ENCODE measurements around the gene DIPK1A. TPM values are rescaled to one million over a fixed set of nuclear protein-coding genes. Genes with fewer than 3 reads are reported as not detected.

Gene DIPK1A
- total RNA-seq, 1 experiment from 2014 or later = 3.8 TPM

DNA sequence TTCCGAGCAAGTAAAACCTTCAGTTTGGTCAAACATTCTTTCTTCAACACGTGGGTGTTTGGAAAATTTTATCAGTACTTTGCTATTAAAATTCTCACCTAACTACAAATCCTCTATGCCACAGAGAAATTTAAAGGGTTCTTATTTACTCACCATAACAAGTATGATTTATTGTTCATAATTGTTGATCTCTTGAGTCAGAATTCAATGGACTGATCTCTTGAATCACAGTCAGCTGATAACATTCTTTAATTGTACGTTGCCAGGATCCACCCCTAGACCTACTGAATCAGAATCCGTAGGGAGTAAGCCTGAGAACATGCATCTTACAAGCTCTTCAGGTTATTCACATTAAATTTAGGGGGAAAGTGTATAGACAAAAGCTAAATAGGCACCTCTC is 51.2 kb downstream of the DIPK1A start:
- H2BK120ac ChIP-seq (ENCODE audit: low read depth, low read length, poor library complexity, severe bottlenecking) = no peak overlapping the region
- no peak overlapping the region for H3T11ph ChIP-seq (ENCODE audit: low read length)
- no peak overlapping the region for H2AFZ ChIP-seq (ENCODE audit: low read length)
- no peak overlapping the region for H4K8ac ChIP-seq (replicated peaks; ENCODE audit: insufficient read length, low read depth, low read length)
- no peak overlapping the region for H3K4ac ChIP-seq (ENCODE audit: low read depth, low read length)
- no peak overlapping the region for H2BK5ac ChIP-seq (ENCODE audit: insufficient read length, low read length)
- no peaks in the 10 kb centered on the region for H3K9me3 Mint-ChIP-seq
- H4K5ac ChIP-seq (ENCODE audit: insufficient read length, low read depth, low read length) = no peak overlapping the region
- H3K79me2 ChIP-seq (ENCODE audit: insufficient read depth, low read length) = no peaks in the 10 kb centered on the region
- H3K14ac ChIP-seq (ENCODE audit: insufficient read depth, low read length) = no peak overlapping the region
- no peaks in the 10 kb centered on the region for H3K4me1 Mint-ChIP-seq
- H3K27ac ChIP-seq (ENCODE audit: insufficient read length, low read depth, low read length) = no peak overlapping the region
- DNase-seq = no peak
- no peak overlapping the region for H2BK20ac ChIP-seq (ENCODE audit: low read depth, low read length, poor library complexity, severe bottlenecking)
- no peaks in the 10 kb centered on the region for H3K79me1 ChIP-seq (ENCODE audit: insufficient read depth, low read depth, low read length, poor library complexity, severe bottlenecking)
- no peaks in the 10 kb centered on the region for H3K4me1 ChIP-seq (ENCODE audit: insufficient read depth, low read length)
- H3K9me3 ChIP-seq (ENCODE audit: control insufficient read depth, low read depth, low read length) = no peaks in the 10 kb centered on the region
- no peak overlapping the region for H3K18ac ChIP-seq (ENCODE audit: insufficient read length, low read depth, low read length)
- H3K36me3 Mint-ChIP-seq (ENCODE audit: insufficient read depth in 1 of 3, low read depth in 3 of 3) = no peaks in the 10 kb centered on the region
- H3K4me3 Mint-ChIP-seq = no peak overlapping the region
- H2BK15ac ChIP-seq (ENCODE audit: low read depth, low read length) = no peak overlapping the region
- no peaks in the 10 kb centered on the region for H3K23me2 ChIP-seq (ENCODE audit: insufficient read length, low read depth, low read length, poor library complexity, severe bottlenecking)
- TF ChIP-seq, protein P1, sequence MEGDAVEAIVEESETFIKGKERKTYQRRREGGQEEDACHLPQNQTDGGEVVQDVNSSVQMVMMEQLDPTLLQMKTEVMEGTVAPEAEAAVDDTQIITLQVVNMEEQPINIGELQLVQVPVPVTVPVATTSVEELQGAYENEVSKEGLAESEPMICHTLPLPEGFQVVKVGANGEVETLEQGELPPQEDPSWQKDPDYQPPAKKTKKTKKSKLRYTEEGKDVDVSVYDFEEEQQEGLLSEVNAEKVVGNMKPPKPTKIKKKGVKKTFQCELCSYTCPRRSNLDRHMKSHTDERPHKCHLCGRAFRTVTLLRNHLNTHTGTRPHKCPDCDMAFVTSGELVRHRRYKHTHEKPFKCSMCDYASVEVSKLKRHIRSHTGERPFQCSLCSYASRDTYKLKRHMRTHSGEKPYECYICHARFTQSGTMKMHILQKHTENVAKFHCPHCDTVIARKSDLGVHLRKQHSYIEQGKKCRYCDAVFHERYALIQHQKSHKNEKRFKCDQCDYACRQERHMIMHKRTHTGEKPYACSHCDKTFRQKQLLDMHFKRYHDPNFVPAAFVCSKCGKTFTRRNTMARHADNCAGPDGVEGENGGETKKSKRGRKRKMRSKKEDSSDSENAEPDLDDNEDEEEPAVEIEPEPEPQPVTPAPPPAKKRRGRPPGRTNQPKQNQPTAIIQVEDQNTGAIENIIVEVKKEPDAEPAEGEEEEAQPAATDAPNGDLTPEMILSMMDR (conservative IDR thresholded peaks at IDR 0.05) = no peak
- no peak overlapping the region for H2BK12ac ChIP-seq (ENCODE audit: insufficient read length, low read depth, low read length)
- H3K27me3 ChIP-seq (ENCODE audit: insufficient read depth, low read length) = no peaks in the 10 kb centered on the region
- H3K56ac ChIP-seq (ENCODE audit: insufficient read length, low read depth, low read length) = no peak overlapping the region
- no peak overlapping the region for H2AK5ac ChIP-seq (ENCODE audit: insufficient read length, low read length)
- no CpG with 5 or more reads among the region's 4 CpGs for WGBS (ENCODE audit: extremely low coverage, insufficient read length, low lambda C conversion rate)
- H3K4me2 ChIP-seq (ENCODE audit: insufficient read depth, insufficient read length, low read length) = no peak overlapping the region
- H4K91ac ChIP-seq (ENCODE audit: insufficient read length, low read depth, low read length) = no peak overlapping the region
- no peak overlapping the region for H3K23ac ChIP-seq (ENCODE audit: insufficient read length, low read depth, low read length)
- H3K27ac Mint-ChIP-seq = no peak overlapping the region
- H4K20me1 ChIP-seq (ENCODE audit: control insufficient read depth, insufficient read depth, insufficient read length) = no peaks in the 10 kb centered on the region
- no peak overlapping the region for H3K9ac ChIP-seq (ENCODE audit: extremely low read depth, insufficient read length, low read length)
- H3K27me3 Mint-ChIP-seq (ENCODE audit: low read depth) = no peaks in the 10 kb centered on the region; the same call in 1 of the 2 replicates

Data from H9 (cell line).